IMR-90 (cell line): ENCODE data around the gene SMIM7.

Experiments
- MAFK ChIP-seq: IDR thresholded peaks from 2 replicates; pipeline ENCODE4 v1.6.1; 2012; ENCODE audit warnings: low read depth, low read length, improper control_type of control experiment
- MXI1 ChIP-seq: IDR thresholded peaks from 2 replicates; pipeline ENCODE4 v1.6.1; 2012; ENCODE audit warnings: low read depth, mild to moderate bottlenecking, low read length, moderate library complexity, borderline replicate concordance
- POLR2A ChIP-seq: IDR thresholded peaks from 2 replicates; pipeline ENCODE4 v1.6.1; 2012; ENCODE audit warnings: mild to moderate bottlenecking, low read depth, low read length
- RCOR1 ChIP-seq: IDR thresholded peaks from 2 replicates; pipeline ENCODE4 v1.6.1; 2012; ENCODE audit warnings: mild to moderate bottlenecking, low read length, improper control_type of control experiment; ENCODE audit not compliant: insufficient replicate concordance
- RFX5 ChIP-seq: IDR thresholded peaks from 2 replicates; pipeline ENCODE4 v1.8.0; 2012; ENCODE audit warnings: low read depth, mild to moderate bottlenecking, low read length, moderate library complexity
- SMC3 ChIP-seq: fragments of 150-350 bp; IDR thresholded peaks from 2 replicates; pipeline ENCODE4 v1.6.1; 2016; ENCODE audit warnings: low read depth, mild to moderate bottlenecking, antibody characterized with exemption, low read length, moderate library complexity
- TF ChIP-seq, protein P1 (sequence below): conservative IDR thresholded peaks from 2 replicates; pipeline ENCODE4 v1.5.1; 2012; ENCODE audit warnings: mild to moderate bottlenecking, low read depth, low read length, improper control_type of control experiment

DNA sequence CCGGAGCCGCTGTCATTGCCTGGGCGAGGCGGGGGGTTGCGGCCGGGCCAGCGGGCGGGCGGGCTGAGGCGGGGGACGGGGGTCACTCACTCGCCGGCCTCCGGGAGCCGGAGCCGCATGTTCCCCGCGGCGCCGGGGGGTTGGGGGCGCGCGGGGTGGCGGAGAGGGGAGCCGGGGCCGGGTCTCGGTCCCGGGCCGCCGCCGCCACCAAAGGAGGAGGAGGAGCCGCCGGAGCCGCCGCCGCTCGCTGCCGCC, 32.1 kb downstream of the SMIM7 start:
- TF ChIP-seq, protein P1, sequence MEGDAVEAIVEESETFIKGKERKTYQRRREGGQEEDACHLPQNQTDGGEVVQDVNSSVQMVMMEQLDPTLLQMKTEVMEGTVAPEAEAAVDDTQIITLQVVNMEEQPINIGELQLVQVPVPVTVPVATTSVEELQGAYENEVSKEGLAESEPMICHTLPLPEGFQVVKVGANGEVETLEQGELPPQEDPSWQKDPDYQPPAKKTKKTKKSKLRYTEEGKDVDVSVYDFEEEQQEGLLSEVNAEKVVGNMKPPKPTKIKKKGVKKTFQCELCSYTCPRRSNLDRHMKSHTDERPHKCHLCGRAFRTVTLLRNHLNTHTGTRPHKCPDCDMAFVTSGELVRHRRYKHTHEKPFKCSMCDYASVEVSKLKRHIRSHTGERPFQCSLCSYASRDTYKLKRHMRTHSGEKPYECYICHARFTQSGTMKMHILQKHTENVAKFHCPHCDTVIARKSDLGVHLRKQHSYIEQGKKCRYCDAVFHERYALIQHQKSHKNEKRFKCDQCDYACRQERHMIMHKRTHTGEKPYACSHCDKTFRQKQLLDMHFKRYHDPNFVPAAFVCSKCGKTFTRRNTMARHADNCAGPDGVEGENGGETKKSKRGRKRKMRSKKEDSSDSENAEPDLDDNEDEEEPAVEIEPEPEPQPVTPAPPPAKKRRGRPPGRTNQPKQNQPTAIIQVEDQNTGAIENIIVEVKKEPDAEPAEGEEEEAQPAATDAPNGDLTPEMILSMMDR = no peak
- TF ChIP-seq MXI1 (no peak), POLR2A (no peak), RFX5 (no peak), MAFK (no peak), SMC3 (no peak), RCOR1 (no peak)
